H9 (cell line): Measurements from ENCODE around the gene PRICKLE1. TPM values are rescaled to one million over a fixed set of nuclear protein-coding genes. Genes with fewer than 3 reads are reported as not detected.

ENCODE experiments used
- DNase-seq: peaks from one replicate; pipeline ENCODE4 v3.0.0-alpha.2; 2017
- H2AFZ ChIP-seq: one replicate; pipeline ENCODE4 v1.6.1; 2013; ENCODE audit warnings: mild to moderate bottlenecking, low read length, control low read depth, moderate library complexity
- H2AK5ac ChIP-seq: 2 replicates; pipeline ENCODE4 v1.6.1; 2013; ENCODE audit warnings: low read length, control low read depth, mixed read lengths; ENCODE audit not compliant: insufficient read length
- H2BK120ac ChIP-seq: one replicate; pipeline ENCODE4 v1.6.1; 2013; ENCODE audit warnings: low read depth, mild to moderate bottlenecking, low read length, control low read depth, inconsistent platforms; ENCODE audit not compliant: poor library complexity, severe bottlenecking
- H2BK12ac ChIP-seq: 2 replicates; pipeline ENCODE4 v1.6.1; 2013; ENCODE audit warnings: low read length, control low read depth, mixed read lengths, low read depth; ENCODE audit not compliant: insufficient read length
- H2BK15ac ChIP-seq: 2 replicates; pipeline ENCODE4 v1.6.1; 2013; ENCODE audit warnings: low read depth, low read length, control low read depth
- H2BK20ac ChIP-seq: one replicate; pipeline ENCODE4 v1.6.1; 2013; ENCODE audit warnings: low read depth, mild to moderate bottlenecking, low read length, control low read depth, inconsistent platforms; ENCODE audit not compliant: poor library complexity, severe bottlenecking
- H2BK5ac ChIP-seq: 2 replicates; pipeline ENCODE4 v1.6.1; 2013; ENCODE audit warnings: low read length, control low read depth, mixed read lengths; ENCODE audit not compliant: insufficient read length
- H3K14ac ChIP-seq: 2 replicates; pipeline ENCODE4 v1.6.1; 2013; ENCODE audit warnings: low read length, control low read depth; ENCODE audit not compliant: insufficient read depth
- H3K18ac ChIP-seq: 2 replicates; pipeline ENCODE4 v1.6.1; 2013; ENCODE audit warnings: low read depth, mild to moderate bottlenecking, mixed read lengths, low read length, control low read depth; ENCODE audit not compliant: insufficient read length
- H3K23ac ChIP-seq: 2 replicates; pipeline ENCODE4 v1.6.1; 2013; ENCODE audit warnings: low read length, control low read depth, mixed read lengths, low read depth; ENCODE audit not compliant: insufficient read length
- H3K23me2 ChIP-seq: 2 replicates; pipeline ENCODE4 v1.6.1; 2013; ENCODE audit warnings: low read depth, mild to moderate bottlenecking, mixed read lengths, low read length, control low read depth; ENCODE audit not compliant: insufficient read length, poor library complexity, severe bottlenecking
- H3K27ac ChIP-seq: 2 replicates; pipeline ENCODE4 v1.5.1; 2013; ENCODE audit warnings: low read length, control low read depth, mixed read lengths, low read depth; ENCODE audit not compliant: insufficient read length
- H3K27me3 ChIP-seq: 2 replicates; pipeline ENCODE4 v1.6.1; 2013; ENCODE audit warnings: low read length, control low read depth, inconsistent platforms; ENCODE audit not compliant: insufficient read depth
- H3K4ac ChIP-seq: 2 replicates; pipeline ENCODE4 v1.6.1; 2013; ENCODE audit warnings: low read depth, mild to moderate bottlenecking, control low read depth, inconsistent platforms, low read length, moderate library complexity
- H3K4me1 ChIP-seq: 2 replicates; pipeline ENCODE4 v1.6.1; 2013; ENCODE audit warnings: low read length, control low read depth, inconsistent platforms; ENCODE audit not compliant: insufficient read depth
- H3K4me2 ChIP-seq: 2 replicates; pipeline ENCODE4 v1.6.1; 2013; ENCODE audit warnings: low read length, control low read depth, mixed read lengths; ENCODE audit not compliant: insufficient read length, insufficient read depth
- H3K56ac ChIP-seq: 2 replicates; pipeline ENCODE4 v1.6.1; 2013; ENCODE audit warnings: low read depth, mild to moderate bottlenecking, mixed read lengths, low read length, control low read depth; ENCODE audit not compliant: insufficient read length
- H3K79me1 ChIP-seq: 2 replicates; pipeline ENCODE4 v1.6.1; 2013; ENCODE audit warnings: low read depth, mild to moderate bottlenecking, moderate library complexity, low read length, control low read depth, inconsistent platforms; ENCODE audit not compliant: insufficient read depth, poor library complexity, severe bottlenecking
- H3K79me2 ChIP-seq: 2 replicates; pipeline ENCODE4 v1.6.1; 2013; ENCODE audit warnings: low read length, control low read depth, inconsistent platforms; ENCODE audit not compliant: insufficient read depth
- H3K9ac ChIP-seq: 2 replicates; pipeline ENCODE4 v1.6.1; 2013; ENCODE audit warnings: low read length, control low read depth, mixed read lengths; ENCODE audit not compliant: insufficient read length; ENCODE audit errors: extremely low read depth
- H3K9me3 ChIP-seq: one replicate; pipeline ENCODE4 v1.6.1; 2013; ENCODE audit warnings: low read depth, low read length, inconsistent platforms; ENCODE audit not compliant: control insufficient read depth
- H3T11ph ChIP-seq: one replicate; pipeline ENCODE4 v1.6.1; 2013; ENCODE audit warnings: mild to moderate bottlenecking, low read length, control low read depth, inconsistent platforms
- H4K20me1 ChIP-seq: one replicate; pipeline ENCODE4 v1.6.1; 2013; ENCODE audit not compliant: control insufficient read depth, insufficient read length, insufficient read depth
- H4K5ac ChIP-seq: 2 replicates; pipeline ENCODE4 v1.6.1; 2013; ENCODE audit warnings: low read depth, mild to moderate bottlenecking, mixed read lengths, low read length, control low read depth; ENCODE audit not compliant: insufficient read length
- H4K8ac ChIP-seq: replicated peaks from 2 replicates; pipeline ENCODE4 v1.6.1; 2013; ENCODE audit warnings: low read length, control low read depth, mixed read lengths, low read depth; ENCODE audit not compliant: insufficient read length
- H4K91ac ChIP-seq: 2 replicates; pipeline ENCODE4 v1.6.1; 2013; ENCODE audit warnings: low read depth, mild to moderate bottlenecking, moderate library complexity, mixed read lengths, low read length, control low read depth; ENCODE audit not compliant: insufficient read length
- H3K27ac Mint-ChIP-seq, 3 experiments: 2 replicates in 2 of 3; 3 replicates in 1 of 3; pipeline ENCODE4 v1.8.0; 2020 to 2021; ENCODE audit warnings: mixed read lengths in 3 of 3, mild to moderate bottlenecking in 1 of 3, moderate library complexity in 1 of 3
- H3K27me3 Mint-ChIP-seq: 2 replicates; pipeline ENCODE4 v1.8.0; 2021; ENCODE audit warnings: low read depth, mild to moderate bottlenecking, moderate library complexity, mixed read lengths
- H3K36me3 Mint-ChIP-seq, 3 experiments: 2 replicates in 2 of 3; 3 replicates in 1 of 3; pipeline ENCODE4 v1.8.0; 2020 to 2021; ENCODE audit warnings: low read depth in 3 of 3, mixed read lengths in 3 of 3; ENCODE audit not compliant: insufficient read depth in 1 of 3
- H3K4me1 Mint-ChIP-seq, 2 experiments: 2 replicates each; pipeline ENCODE4 v1.8.0; 2020; ENCODE audit warnings: mixed read lengths in 2 of 2
- H3K4me3 Mint-ChIP-seq, 2 experiments: 2 replicates in 1 of 2; 3 replicates in 1 of 2; pipeline ENCODE4 v1.8.0; 2020 to 2021; ENCODE audit warnings: mild to moderate bottlenecking in 2 of 2, mixed read lengths in 2 of 2, moderate library complexity in 1 of 2
- H3K9me3 Mint-ChIP-seq, 2 experiments: 2 replicates in 1 of 2; 3 replicates in 1 of 2; pipeline ENCODE4 v1.8.0; 2020; ENCODE audit warnings: mild to moderate bottlenecking in 2 of 2, mixed read lengths in 2 of 2, moderate library complexity in 1 of 2
- CTCF ChIP-seq: fragments of 200-600 bp; sonication (generic); conservative IDR thresholded peaks from 3 replicates; pipeline ENCODE4 v1.8.0; 2021; ENCODE audit warnings: antibody characterized with exemption, mild to moderate bottlenecking
- WGBS: extraction: QIAGEN DNeasy Blood & Tissue Kit; methylation state at CpG from one replicate; pipeline ENCODE4 v1.1.7; 2013; ENCODE audit warnings: missing lambda C conversion rate, low lambda C conversion rate, mixed read lengths; ENCODE audit not compliant: insufficient read length; ENCODE audit errors: extremely low coverage; 5-methylcytosine and 5-hydroxymethylcytosine counted together
- total RNA-seq: library from RNA; stranded (reverse); gene quantifications from 2 replicates; pipeline ENCODE4 v1.2.1, GENCODE V29; 2021

The PRICKLE1 gene
- total RNA-seq, 1 experiment from 2014 or later: 20.5 TPM

DNA sequence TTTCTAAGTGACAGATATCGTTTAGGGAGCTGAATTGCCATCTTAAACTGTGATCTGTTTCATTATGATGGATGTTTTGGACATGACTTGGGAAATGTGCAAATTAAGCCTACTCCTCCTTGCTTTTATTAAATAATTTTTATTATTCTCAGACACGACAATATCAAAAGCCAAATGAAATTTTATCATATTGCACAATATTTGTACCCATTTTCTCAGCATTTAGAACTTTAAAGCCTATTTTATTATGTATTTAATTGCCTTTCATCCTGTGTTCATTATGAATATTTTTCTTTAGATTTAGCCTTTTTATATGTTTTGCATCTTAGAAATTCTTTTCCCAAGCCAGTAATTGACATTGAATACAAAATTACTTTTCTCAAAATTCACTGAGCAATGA is 160.7 kb downstream of the PRICKLE1 start:
- no CpG with 5 or more reads among the region's 2 CpGs for WGBS

More for the DNA sequence above, 160.7 kb downstream of the PRICKLE1 start:
- Histone ChIP-seq H3K79me1 (no peaks in the 10 kb centered on the region), H4K5ac (no peak overlapping the region), H4K8ac (no peak overlapping the region), H3K9me3 (no peaks in the 10 kb centered on the region), H2AFZ (no peak overlapping the region), H3K4ac (no peak overlapping the region), H3K27ac (no peak overlapping the region), H3K14ac (no peak overlapping the region), H3K79me2 (no peaks in the 10 kb centered on the region), H3K4me1 (no peaks in the 10 kb centered on the region; the same call in 1 of the 2 replicates), H2BK5ac (no peak overlapping the region), H2BK15ac (no peak overlapping the region), H3T11ph (no peak overlapping the region), H3K23ac (no peak overlapping the region), H4K20me1 (no peaks in the 10 kb centered on the region), H2BK20ac (no peak overlapping the region), H3K9ac (no peak overlapping the region), H2AK5ac (no peak overlapping the region), H2BK12ac (no peak overlapping the region), H3K4me2 (no peak overlapping the region), H3K27me3 (no peaks in the 10 kb centered on the region), H3K56ac (no peak overlapping the region), H3K23me2 (no peaks in the 10 kb centered on the region), H3K18ac (no peak overlapping the region), H4K91ac (no peak overlapping the region), H2BK120ac (no peak overlapping the region)
- no peak for TF ChIP-seq CTCF
- Mint-ChIP-seq H3K9me3 (no peaks in the 10 kb centered on the region), H3K36me3 (peaks cover 5 to 18% (median 15%) of the 10 kb centered on the region in 3 experiments), H3K4me3 (no peak overlapping the region), H3K27ac (no peak overlapping the region), H3K4me1 (peaks cover 17% of the 10 kb centered on the region in 2 experiments), H3K27me3 (no peaks in the 10 kb centered on the region)
- DNase-seq: no peak
